Body of pancreas (tissue), 4 donors: Measurements from ENCODE around the gene SETMAR. TPM values are rescaled to one million over a fixed set of nuclear protein-coding genes. Genes with fewer than 3 reads are reported as not detected.

Source experiments
- ATAC-seq: fragments of 150-250 bp; one replicate; pipeline ENCODE4 v1.9.1; 2016
- DNase-seq, 4 donors: peaks; one replicate each; pipeline ENCODE4 v3.0.0-alpha.2; 2019
- H3K27ac ChIP-seq, 4 donors: fragments of 200-600 bp; sonication (generic); 1 replicate in 3 of 4; 2 replicates in 1 of 4; pipeline versions ENCODE4 v1.5.1 to v1.6.1; 2016 to 2019; ENCODE audit warnings: mild to moderate bottlenecking in 1 of 4, mixed read lengths in 1 of 4, moderate library complexity in 1 of 4
- H3K27me3 ChIP-seq, 2 donors: fragments of 200-600 bp; sonication (generic); one replicate each; pipeline ENCODE4 v1.6.0; 2016; ENCODE audit warnings: mild to moderate bottlenecking in 1 of 2
- H3K36me3 ChIP-seq, 2 donors: fragments of 200-600 bp; sonication (generic); replicated peaks in 1 of 2; 2 replicates each; pipeline ENCODE4 v1.5.1; 2016; ENCODE audit warnings: low read depth in 2 of 2; ENCODE audit not compliant: insufficient read depth in 1 of 2
- H3K4me1 ChIP-seq: fragments of 200-600 bp; sonication (generic); one replicate; pipeline ENCODE4 v1.6.0; 2016
- H3K4me3 ChIP-seq, 2 donors: fragments of 200-600 bp; sonication (generic); 1 replicate in 1 of 2; 2 replicates in 1 of 2; pipeline ENCODE4 v1.5.1; 2016 to 2019
- H3K9me3 ChIP-seq, 3 donors: fragments of 200-600 bp; sonication (generic); 1 replicate in 2 of 3; 2 replicates in 1 of 3; pipeline ENCODE4 v1.5.1; 2016
- CTCF ChIP-seq, 7 experiments: fragments of 450-650 bp in 4 of 7; fragments of 200-600 bp in 3 of 7; sonication (generic) in 3 of 7; IDR thresholded peaks; one replicate each; pipeline ENCODE4 v1.5.1; 2016 to 2019; ENCODE audit warnings: antibody characterized with exemption in 7 of 7
- POLR2A ChIP-seq, 3 donors: fragments of 450-650 bp; IDR thresholded peaks; one replicate each; pipeline ENCODE4 v1.6.1; 2016; ENCODE audit warnings: antibody characterized with exemption in 3 of 3, mild to moderate bottlenecking in 2 of 3
- WGBS, 2 donors: methylation state at CpG; one replicate each; pipeline ENCODE4 v1.1.5; 2017; 5-methylcytosine and 5-hydroxymethylcytosine counted together
- intact Hi-C: fragments of 100-400 bp; cut with DNase I; formaldehyde crosslinking; loops from one replicate; pipeline ENCODE4 v1.15.1; 2023
- total RNA-seq, 2 donors: library from RNA; depleted of rRNA; stranded (reverse); fragments of >200 nt; gene quantifications; one replicate each; pipeline ENCODE4 v1.1.0, GENCODE V29; 2016

The SETMAR gene
- total RNA-seq, 2 donors from 2014 or later = 14.5 to 27.0 TPM

- DNase-seq (no peak), ATAC-seq (no peak)
- no peak overlapping the region for H3K27ac ChIP-seq
- no peaks in the 10 kb centered on the region for H3K27me3 ChIP-seq
- no peaks in the 10 kb centered on the region for H3K9me3 ChIP-seq
- H3K4me1 ChIP-seq = peaks cover 21% of the 10 kb centered on the region
- no peak overlapping the region for H3K4me3 ChIP-seq
- H3K36me3 ChIP-seq = no peaks in the 10 kb centered on the region
- intact Hi-C loops = no loop called here
- TF ChIP-seq POLR2A (IDR thresholded peaks at IDR 0.05) (no peak), CTCF (IDR thresholded peaks at IDR 0.05) (no peak)
- WGBS, 2 donors = 96 to 97% methylated on average over 2 of the region's 2 CpGs
Measured at GRCh38 chr3:4362523-4362922, 59.4 kb downstream of the SETMAR start.

Other genes starting within 250 kb of the SETMAR start
- 10 to 100 TPM; 30.7 to 32.7 TPM for gene SUMF1, start 163.9 kb downstream of the SETMAR start, total RNA-seq
- gene ITPR1, start 190.0 kb downstream of the SETMAR start, total RNA-seq = 10 to 100 TPM; 29.3 to 29.8 TPM